ENCODE results near the gene OR13A1.
"Not testable (repeated sequence)": the region's sequence is repeated elsewhere in the genome, so short reads cannot be mapped to it uniquely, and the experiment has no call there.

The OR13A1 gene

DNA sequence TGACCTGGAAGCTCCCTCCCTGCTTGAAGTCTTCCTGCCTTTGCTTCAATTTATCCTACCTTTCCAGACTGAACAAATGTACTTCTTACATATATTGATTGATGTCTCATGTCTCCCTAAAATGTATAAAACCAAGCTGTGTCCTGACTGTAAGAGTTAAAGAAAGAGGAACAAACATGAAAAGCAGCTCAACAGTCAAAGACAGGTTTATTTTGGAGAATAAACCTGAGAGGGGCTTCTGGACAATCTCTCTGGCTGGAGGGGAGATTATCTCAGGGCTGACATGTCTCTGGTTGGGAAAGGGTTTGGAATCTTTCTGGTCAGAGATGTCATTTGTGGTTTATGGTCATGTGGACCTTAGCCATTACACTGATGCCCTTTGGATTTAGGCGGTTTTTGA, 41.0 kb downstream of the OR13A1 start:
- H3K4me3 ChIP-seq (ENCODE audit: low read length) = no peak overlapping the region
- DNase-seq (ENCODE audit: low read depth) = no peak
- TF ChIP-seq, protein P1, sequence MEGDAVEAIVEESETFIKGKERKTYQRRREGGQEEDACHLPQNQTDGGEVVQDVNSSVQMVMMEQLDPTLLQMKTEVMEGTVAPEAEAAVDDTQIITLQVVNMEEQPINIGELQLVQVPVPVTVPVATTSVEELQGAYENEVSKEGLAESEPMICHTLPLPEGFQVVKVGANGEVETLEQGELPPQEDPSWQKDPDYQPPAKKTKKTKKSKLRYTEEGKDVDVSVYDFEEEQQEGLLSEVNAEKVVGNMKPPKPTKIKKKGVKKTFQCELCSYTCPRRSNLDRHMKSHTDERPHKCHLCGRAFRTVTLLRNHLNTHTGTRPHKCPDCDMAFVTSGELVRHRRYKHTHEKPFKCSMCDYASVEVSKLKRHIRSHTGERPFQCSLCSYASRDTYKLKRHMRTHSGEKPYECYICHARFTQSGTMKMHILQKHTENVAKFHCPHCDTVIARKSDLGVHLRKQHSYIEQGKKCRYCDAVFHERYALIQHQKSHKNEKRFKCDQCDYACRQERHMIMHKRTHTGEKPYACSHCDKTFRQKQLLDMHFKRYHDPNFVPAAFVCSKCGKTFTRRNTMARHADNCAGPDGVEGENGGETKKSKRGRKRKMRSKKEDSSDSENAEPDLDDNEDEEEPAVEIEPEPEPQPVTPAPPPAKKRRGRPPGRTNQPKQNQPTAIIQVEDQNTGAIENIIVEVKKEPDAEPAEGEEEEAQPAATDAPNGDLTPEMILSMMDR (IDR thresholded peaks at IDR 0.05; ENCODE audit: insufficient read depth, low read depth, low read length, missing control alignments) = no peak

DNA sequence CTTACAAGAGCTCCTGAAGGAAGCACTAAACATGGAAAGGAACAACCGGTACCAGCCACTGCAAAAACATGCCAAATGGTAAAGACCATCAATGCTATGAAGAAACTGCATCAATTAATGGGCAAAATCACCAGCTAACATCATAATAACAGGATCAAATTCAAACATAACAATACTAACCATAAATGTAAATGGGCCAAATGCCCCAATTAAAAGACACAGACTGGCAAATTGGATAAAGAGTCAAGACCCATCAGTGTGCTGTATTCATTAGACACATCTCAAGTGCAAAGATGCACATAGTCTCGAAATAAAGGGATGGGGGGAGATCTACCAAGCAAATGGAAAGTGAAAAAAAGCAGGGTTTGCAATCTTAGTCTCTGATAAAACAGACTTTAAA, 47.6 kb downstream of the OR13A1 start:
- DNase-seq (ENCODE audit: low read depth); H3K4me3 ChIP-seq (ENCODE audit: low read length): not testable (repeated sequence)

DNA sequence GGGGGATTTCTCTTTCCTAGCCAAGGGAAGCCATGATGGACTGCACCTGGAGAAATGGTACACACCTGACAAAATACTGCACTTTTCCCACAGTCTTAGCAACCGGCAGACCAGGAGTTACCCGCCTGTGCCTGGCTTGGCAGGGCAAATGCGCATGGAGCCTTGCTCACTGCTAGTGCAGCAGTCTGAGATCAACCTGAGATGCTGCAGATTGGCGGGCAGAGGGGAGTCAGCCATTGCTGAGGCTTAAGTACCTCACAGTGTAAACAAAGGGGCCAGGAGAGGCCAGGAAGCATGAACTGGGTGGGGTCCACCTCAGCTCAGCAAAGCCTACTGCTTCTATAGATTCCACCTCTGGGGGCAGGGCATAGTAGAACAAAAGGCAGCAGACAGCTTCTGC, 49.4 kb downstream of the OR13A1 start:
- TF ChIP-seq, protein P1 (IDR thresholded peaks at IDR 0.05; ENCODE audit: insufficient read depth, low read depth, low read length, missing control alignments) = no peak
- no peak overlapping the region for H3K4me3 ChIP-seq (ENCODE audit: low read length)
- DNase-seq (ENCODE audit: low read depth) = no peak

DNA sequence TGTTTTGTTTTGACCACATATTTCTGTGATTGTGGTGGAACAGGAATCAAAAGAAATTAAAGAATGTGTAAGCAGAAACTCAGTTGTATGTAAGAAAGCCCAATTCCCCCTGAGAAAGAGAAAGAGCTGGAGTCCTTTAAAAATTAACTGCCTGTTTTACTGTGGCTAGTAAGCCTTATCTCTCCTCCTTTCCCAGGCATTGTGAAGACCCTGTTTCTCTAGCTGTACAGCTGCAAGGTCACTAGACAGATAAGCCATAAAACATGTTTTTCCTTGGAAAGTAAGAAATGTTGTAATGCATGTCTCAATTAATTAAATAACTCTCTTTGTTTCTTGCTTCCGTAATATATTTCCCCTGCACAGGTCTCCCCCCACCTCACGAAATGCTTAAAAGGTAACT, 53.5 kb downstream of the OR13A1 start:
- no peak for DNase-seq (ENCODE audit: low read depth)
- H3K4me3 ChIP-seq (ENCODE audit: low read length) = no peak overlapping the region
- TF ChIP-seq, protein P1 (IDR thresholded peaks at IDR 0.05; ENCODE audit: insufficient read depth, low read depth, low read length, missing control alignments) = no peak

DNA sequence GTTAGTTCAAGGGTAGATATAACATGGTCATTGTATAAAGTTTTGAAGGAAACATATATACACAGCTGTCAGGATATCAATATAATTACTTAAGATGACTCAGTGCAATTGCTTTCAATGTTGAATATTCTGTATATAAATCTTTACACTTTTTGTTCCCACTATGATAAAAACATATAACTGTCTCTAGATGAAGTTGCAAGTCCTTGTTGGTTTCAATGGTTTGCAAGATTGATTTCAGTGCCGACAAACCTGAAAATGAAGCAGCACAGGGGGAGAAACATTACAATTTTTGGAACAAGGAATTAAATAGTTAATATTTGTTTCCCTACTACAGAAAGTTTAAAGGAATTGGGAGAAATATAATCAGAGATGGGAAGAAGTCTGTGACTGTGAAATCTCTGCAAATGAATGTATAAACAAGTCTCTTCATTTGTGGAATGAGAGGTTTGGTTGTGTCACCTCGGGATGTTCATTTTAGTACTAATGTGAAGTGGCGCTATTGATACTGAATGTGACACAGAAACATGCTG, 54.1 kb downstream of the OR13A1 start:
- DNase-seq (ENCODE audit: low read depth) = no peak
- H3K4me3 ChIP-seq (ENCODE audit: low read length) = no peak overlapping the region
- TF ChIP-seq, protein P1 (IDR thresholded peaks at IDR 0.05; ENCODE audit: insufficient read depth, low read depth, low read length, missing control alignments) = no peak

DNA sequence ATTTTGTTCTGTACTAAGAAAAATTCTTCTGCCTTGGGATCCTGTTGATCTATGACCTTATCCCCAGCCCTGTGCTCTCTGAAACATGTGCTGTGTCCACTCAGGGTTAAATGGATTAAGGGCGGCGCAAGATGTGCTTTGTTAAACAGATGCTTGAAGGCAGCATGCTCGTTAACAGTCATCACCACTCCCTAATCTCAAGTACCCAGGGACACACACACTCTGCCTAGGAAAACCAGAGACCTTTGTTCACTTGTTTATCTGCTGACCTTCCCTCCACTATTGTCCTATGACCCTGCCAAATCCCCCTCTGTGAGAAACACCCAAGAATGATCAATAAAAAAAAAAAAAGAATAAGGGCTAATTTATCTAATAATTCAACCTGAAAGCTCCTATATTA, 54.8 kb downstream of the OR13A1 start:
- not testable (repeated sequence) for DNase-seq (ENCODE audit: low read depth); H3K4me3 ChIP-seq (ENCODE audit: low read length)

DNA sequence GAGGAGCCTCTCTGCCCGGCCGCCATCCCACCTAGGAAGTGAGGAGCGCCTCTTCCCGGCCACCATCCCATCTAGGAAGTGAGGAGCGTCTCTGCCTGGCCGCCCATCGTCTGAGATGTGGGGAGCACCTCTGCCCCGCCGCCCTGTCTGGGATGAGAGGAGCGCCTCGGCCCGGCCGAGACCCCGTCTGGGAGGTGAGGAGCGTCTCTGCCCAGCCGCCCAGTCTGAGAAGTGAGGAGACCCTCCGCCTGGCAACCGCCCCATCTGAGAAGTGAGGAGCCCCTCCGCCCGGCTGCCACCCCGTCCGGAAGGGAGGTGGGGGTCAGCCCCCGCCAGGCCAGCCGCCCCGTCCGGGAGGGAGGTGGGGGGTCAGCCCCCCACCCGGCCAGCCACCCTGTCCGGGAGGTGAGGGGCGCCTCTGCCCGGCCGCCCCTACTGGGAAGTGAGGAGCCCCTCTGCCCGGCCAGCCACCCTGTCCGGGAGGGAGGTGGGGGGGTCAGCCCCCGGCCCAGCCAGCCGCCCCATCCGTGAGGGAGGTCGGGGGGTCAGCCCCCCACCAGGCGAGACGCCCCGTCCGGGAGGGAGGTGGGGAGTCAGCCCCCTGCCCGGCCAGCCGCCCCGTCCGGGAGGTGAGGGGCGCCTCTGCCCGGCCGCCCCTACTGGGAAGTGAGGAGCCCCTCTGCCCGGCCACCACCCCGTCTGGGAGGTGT, 55.5 kb downstream of the OR13A1 start:
- DNase-seq (ENCODE audit: low read depth); H3K4me3 ChIP-seq (ENCODE audit: low read length): not testable (repeated sequence)

DNA sequence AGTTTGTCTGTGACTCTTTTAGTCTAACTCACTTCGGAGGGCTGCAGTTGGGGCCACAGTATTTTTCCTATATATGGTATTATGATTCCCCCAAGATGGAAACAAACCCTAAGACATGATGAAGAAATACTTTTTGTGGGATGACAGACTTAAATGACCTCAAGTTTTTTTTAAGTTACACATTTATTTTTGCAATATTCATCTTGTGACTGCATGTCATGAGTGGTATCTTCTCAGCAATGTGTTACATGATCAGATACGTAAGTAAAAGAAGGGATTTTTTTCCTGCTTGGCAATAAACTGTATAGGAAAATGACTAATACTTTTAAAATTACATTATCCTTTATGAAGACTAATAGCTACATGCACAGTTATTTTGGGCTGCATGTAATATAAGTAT, 57.8 kb downstream of the OR13A1 start:
- H3K4me3 ChIP-seq (ENCODE audit: low read length) = no peak overlapping the region
- TF ChIP-seq, protein P1 (IDR thresholded peaks at IDR 0.05; ENCODE audit: insufficient read depth, low read depth, low read length, missing control alignments) = no peak
- no peak for DNase-seq (ENCODE audit: low read depth)

Data from epithelial cell of esophagus (primary cell).